LNCAP (cell line): Measurements from ENCODE around the gene TRPC3.
A peak's percentile ranks its signal among the peaks of the same experiment; 100 is the strongest.

Experiments
- CTCF ChIP-seq: fragments of 450-650 bp; IDR thresholded peaks from 2 replicates; pipeline ENCODE4 v1.5.1; 2017; ENCODE audit warnings: mild to moderate bottlenecking

Gene TRPC3

GRCh38 chr4:121932212-121932974, 19.5 kb downstream of the TRPC3 start:
- TF ChIP-seq CTCF: no peak

DNA sequence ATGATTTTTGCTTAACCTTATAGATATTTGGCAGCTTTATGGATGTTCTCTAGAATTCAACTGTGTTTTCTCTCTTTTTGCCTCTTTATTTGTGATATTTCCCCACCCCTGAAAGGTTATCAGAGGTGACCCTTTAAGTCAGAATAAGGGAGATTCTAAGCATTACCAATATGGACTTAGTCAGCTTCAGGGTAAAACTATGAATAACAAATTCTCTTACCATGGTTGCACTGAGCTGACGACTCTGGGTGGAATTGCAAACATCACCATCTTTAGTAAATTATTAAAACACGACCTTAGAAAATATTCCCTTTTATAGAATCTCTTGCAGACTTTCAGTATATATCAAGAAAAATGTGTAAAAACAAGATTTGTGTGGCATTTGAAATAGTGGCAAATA, 21.6 kb downstream of the TRPC3 start:
- no peak for TF ChIP-seq CTCF

- no peak for TF ChIP-seq CTCF
These were observed 23.9 kb downstream of the TRPC3 start for GRCh38 chr4:121927948-121928347.

GRCh38 chr4:121923306-121923705, 28.6 kb downstream of the TRPC3 start:
- no peak for TF ChIP-seq CTCF

GRCh38 chr4:121913667-121914066, 38.2 kb downstream of the TRPC3 start:
- no peak for TF ChIP-seq CTCF

DNA sequence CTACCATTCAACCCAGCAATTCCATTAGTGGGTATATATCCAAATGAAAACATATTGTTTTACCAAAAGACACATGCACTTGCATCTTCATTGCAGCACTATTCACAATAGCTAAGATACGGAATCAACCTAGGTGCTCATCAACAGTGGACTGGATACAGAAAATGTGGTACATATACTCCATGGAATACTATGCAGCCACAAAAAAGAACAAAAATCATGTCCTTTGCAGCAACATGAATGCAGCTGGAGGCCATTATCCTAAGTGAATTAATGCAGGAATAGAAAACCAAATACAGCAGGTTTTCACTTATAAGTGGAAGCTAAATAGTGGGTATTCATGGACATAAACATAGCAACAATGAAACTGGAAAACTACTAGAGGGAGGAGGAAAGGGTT, 43.5 kb downstream of the TRPC3 start:
- TF ChIP-seq CTCF: no peak

DNA sequence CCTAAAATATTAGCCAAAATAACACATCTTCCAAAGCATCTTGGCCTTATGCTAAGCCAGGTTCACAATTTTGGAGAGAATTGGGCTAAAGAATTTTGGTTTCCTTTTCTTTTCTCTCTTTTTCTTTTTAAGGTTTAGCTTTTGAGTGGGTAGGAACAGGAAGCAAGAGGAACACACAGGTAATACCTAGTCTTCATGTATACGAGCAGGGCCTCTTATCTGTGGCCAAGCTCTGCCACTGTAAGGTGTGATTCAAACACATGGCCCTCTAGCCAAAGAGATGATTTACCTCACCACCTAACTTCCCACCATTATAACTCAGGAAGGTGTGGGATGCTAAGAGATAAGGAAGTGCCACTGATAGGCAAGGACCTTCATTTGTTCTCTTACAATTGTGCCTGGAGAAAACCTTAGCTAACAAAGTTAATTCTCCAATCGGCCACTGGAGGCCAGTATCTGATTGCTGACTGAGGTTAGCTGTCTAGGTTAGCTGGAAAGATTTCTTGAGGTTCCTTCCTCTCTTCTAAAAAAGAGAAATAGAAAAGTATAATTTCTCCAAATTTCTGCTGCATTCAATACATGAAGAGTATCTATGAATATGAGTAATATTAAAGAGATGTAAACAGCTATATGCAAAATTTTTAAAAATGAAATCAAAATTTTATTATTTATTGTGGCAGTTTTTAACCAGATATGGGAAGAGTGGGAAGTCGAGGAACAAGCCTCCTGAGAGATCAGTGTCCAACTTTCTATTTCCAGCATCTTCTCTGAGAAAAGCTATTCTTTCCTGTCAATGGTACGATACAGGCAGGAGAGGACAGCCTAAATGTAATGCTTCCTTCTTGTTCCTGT, 51.5 kb downstream of the TRPC3 start:
- peak; percentile 71 for TF ChIP-seq CTCF
